Lung (tissue), 16 donors: ENCODE data around the gene HTR1B. TPM values are rescaled to one million over a fixed set of nuclear protein-coding genes. Genes with fewer than 3 reads are reported as not detected.

ENCODE experiments used
- ATAC-seq: fragments of 200-7000 bp; cut with Tn5 transposase; one replicate; pipeline ENCODE4 v1.9.1; 2020; ENCODE audit warnings: moderate number of reproducible peaks; ENCODE audit not compliant: insufficient read depth, low FRiP score
- DNase-seq, 3 donors: peaks; one replicate each; pipeline ENCODE4 v3.0.0-alpha.2; 2013 to 2017
- H3K27ac ChIP-seq, 2 donors: one replicate each; pipeline ENCODE4 v1.5.1; 2013; ENCODE audit warnings: mild to moderate bottlenecking in 2 of 2, moderate library complexity in 2 of 2, control low read depth in 1 of 2, inconsistent platforms in 1 of 2, low read depth in 1 of 2, low read length in 1 of 2
- H3K27me3 ChIP-seq, 3 donors: one replicate each; pipeline ENCODE4 v1.5.1; 2013; ENCODE audit warnings: low read length in 2 of 3; ENCODE audit not compliant: control insufficient read depth in 3 of 3, insufficient read depth in 3 of 3
- H3K36me3 ChIP-seq, 4 donors: one replicate each; pipeline ENCODE4 v1.5.1; 2013; ENCODE audit warnings: low read length in 4 of 4, mild to moderate bottlenecking in 1 of 4, moderate library complexity in 1 of 4; ENCODE audit not compliant: control insufficient read depth in 4 of 4, insufficient read depth in 4 of 4
- H3K4me1 ChIP-seq, 5 donors: one replicate each; pipeline ENCODE4 v1.5.1; 2013; ENCODE audit warnings: low read length in 5 of 5, mild to moderate bottlenecking in 2 of 5, moderate library complexity in 1 of 5; ENCODE audit not compliant: control insufficient read depth in 5 of 5, insufficient read depth in 5 of 5
- H3K4me3 ChIP-seq: one replicate; pipeline ENCODE4 v1.5.1; 2013; ENCODE audit warnings: mild to moderate bottlenecking, control low read depth, moderate library complexity
- H3K9ac ChIP-seq, 2 donors: one replicate each; pipeline ENCODE4 v1.5.1; 2013; ENCODE audit warnings: low read length in 2 of 2, control low read depth in 1 of 2; ENCODE audit not compliant: insufficient read depth in 1 of 2
- H3K9me3 ChIP-seq, 4 donors: one replicate each; pipeline ENCODE4 v1.5.1; 2013; ENCODE audit warnings: low read length in 3 of 4, mild to moderate bottlenecking in 1 of 4, moderate library complexity in 1 of 4; ENCODE audit not compliant: control insufficient read depth in 4 of 4, insufficient read depth in 3 of 4
- CTCF ChIP-seq: IDR thresholded peaks from 2 replicates; pipeline ENCODE4 v1.5.1; 2012; ENCODE audit warnings: mild to moderate bottlenecking; ENCODE audit errors: control extremely low read depth, extremely low read depth
- whole genome bisulfite sequencing, 2 donors: extraction: QIAGEN DNeasy Blood & Tissue Kit; methylation state at CpG; one replicate each; pipeline ENCODE4 v1.1.7; 2013; 5-methylcytosine and 5-hydroxymethylcytosine counted together
- long read RNA-seq, 5 donors: transcript quantifications; one replicate each; lab custom pipeline, GENCODE V29; 2026
- polyA plus RNA-seq, 2 donors: library from polyadenylated mRNA; stranded (reverse); fragments of 200-250 nt; gene quantifications; one replicate each; pipeline ENCODE4 v1.2.1, GENCODE V29; 2013
- total RNA-seq, 2 donors: library from RNA; depleted of rRNA in 1 of 2; stranded (reverse); fragments of >200 nt in 1 of 2; gene quantifications; one replicate each; pipeline ENCODE4 v1.2.1, GENCODE V29; 2014 to 2021
- donor health status: control.
- donor health status: control.
- donor health status: Bipolar disorder and iron deficiency.
- donor health status: healthy.
- donor health status: DM: yes; HTN: yes; CAD: no.

The HTR1B gene
- under 1 TPM in 1 of 2 donors, not detected in 1; 0.64 TPM for total RNA-seq
- under 1 TPM; 0.03 to 0.06 TPM for polyA plus RNA-seq
- long read RNA-seq, donor 1 = 0 reads
- long read RNA-seq, donor 2 = 0 reads
- long read RNA-seq, donor 3 = 0 reads
- long read RNA-seq, donor 4 = 0 reads
- long read RNA-seq, donor 5, partial matches to known transcripts = 0 of 1 reads
- long read RNA-seq, donor 5, other reads (novel, unspliced or antisense) = 0 of 1 reads

GRCh38 chr6:77463308-77463860 lies at the start of gene HTR1B:
HTR1B (minus strand) TSS chr6:77463491; CDS start chr6:77463403, 88 bp downstream.
- no peak for TF ChIP-seq CTCF
- Histone ChIP-seq H3K4me1 (peaks cover 0 to 19% (median 8%) of the 10 kb centered on the region in 5 donors), H3K9me3 (peaks cover 0 to 18% (median 0%) of the 10 kb centered on the region in 4 donors), H3K9ac (no peak within 1 kb of the TSS), H3K4me3 (peak within 1 kb of the TSS; percentile 30), H3K27ac (peak within 1 kb of the TSS in 1 of 2 donors; percentile 32), H3K36me3 (no peaks in the 10 kb centered on the region), H3K27me3 (peaks cover 8 to 74% (median 72%) of the 10 kb centered on the region in 3 donors)
- DNase-seq (no peak), ATAC-seq (no peak)
- 1% methylated on average over 30 to 31 of the region's 31 CpGs for WGBS, 2 donors

GRCh38 chr6:77512554-77512953 lies 49.3 kb upstream of the HTR1B start:
- Histone ChIP-seq H3K36me3 (no peaks in the 10 kb centered on the region), H3K4me3 (no peak overlapping the region), H3K4me1 (no peaks in the 10 kb centered on the region), H3K27ac (no peak overlapping the region), H3K27me3 (no peaks in the 10 kb centered on the region), H3K9me3 (peaks cover 0 to 18% (median 14%) of the 10 kb centered on the region in 4 donors), H3K9ac (no peak overlapping the region)
- DNase-seq (no peak), ATAC-seq (no peak)
- TF ChIP-seq CTCF = no peak

- DNase-seq = no peak
- H3K9me3 ChIP-seq = peaks cover 0 to 18% (median 14%) of the 10 kb centered on the region in 4 donors
- H3K4me1 ChIP-seq = no peaks in the 10 kb centered on the region
- H3K4me3 ChIP-seq = no peak overlapping the region
- H3K9ac ChIP-seq = no peak overlapping the region
- no peak overlapping the region for H3K27ac ChIP-seq
- no peak for TF ChIP-seq CTCF
- H3K36me3 ChIP-seq = no peaks in the 10 kb centered on the region
- WGBS, 2 donors = 84 to 85% methylated on average over 1 of the region's 1 CpG
- no peaks in the 10 kb centered on the region for H3K27me3 ChIP-seq
- no peak for ATAC-seq
Measured at GRCh38 chr6:77511860-77512259, 48.6 kb upstream of the HTR1B start.
